HG03442 (cell line): Measurements from ENCODE around the gene ARRB1.
"Not testable (repeated sequence)": the region's sequence is repeated elsewhere in the genome, so short reads cannot be mapped to it uniquely, and the experiment has no call there.

Experiments
- ATAC-seq: cut with Tn5 transposase; IDR thresholded peaks from one replicate; pipeline ENCODE4 v1.9.1; 2021; ENCODE audit warnings: mild to moderate bottlenecking, moderate library complexity; ENCODE audit not compliant: unreplicated experiment

ARRB1 gene

GRCh38 chr11:75277991-75278790 lies 73.3 kb downstream of the ARRB1 start:
- no peak for ATAC-seq

GRCh38 chr11:75277211-75277805 lies 74.2 kb downstream of the ARRB1 start:
- no peak for ATAC-seq

DNA sequence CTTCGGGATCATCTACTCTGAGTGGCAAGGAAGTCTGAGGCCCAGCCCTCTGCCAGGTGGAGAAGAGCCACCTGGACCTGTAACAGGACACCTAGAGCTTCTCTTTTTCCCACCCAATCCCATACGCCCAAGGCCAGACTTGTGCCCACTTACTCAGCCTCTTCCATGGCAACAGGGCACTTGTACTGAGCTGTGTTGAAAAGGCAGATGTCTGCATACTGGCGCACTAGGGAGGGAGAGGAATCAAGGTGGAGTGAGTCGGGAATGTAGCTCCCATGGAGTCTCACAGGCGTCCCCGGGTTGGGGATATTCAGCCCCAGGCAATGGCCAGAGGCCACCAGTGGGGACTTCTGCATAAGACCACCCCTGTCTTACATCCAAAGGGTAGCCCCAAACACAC lies 74.8 kb downstream of the ARRB1 start:
- no peak for ATAC-seq

DNA sequence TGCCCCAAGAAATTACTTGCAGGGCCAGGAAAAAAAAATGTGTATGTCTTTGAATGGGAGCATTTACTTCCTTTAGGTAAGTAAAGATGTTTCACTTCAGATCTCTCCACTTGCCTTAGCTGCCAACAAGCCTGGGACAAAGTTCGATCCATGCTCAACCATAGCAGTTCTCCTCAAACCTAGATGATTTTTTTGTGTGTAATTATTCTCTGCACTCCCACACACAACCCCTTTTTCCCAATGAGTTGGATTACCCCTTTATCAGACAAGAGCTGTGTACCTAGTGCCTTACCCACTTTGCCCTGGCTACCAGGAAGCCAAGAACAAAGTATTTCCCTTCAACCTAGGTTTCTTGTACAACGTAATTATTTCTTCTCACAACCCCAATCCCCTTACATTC lies 75.3 kb downstream of the ARRB1 start:
- ATAC-seq = no peak

DNA sequence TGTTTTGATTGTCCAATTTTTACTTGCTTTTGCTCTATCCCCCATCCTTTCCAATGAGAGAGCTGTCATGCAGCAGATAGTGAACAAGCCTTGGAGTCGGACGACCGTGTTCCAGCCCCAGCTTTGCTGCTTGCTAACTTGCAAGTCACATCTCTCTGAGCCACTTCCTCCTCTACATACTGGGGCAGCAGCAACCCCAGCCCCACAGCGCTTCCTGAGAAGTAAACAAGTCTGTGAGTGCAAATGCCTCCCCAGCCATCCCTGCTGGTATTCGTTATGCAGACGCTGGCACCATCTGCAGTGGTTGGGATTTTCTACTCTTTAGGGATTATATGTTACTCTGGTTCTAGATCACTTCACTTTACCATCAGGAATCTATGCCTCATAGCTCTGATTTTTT lies 75.9 kb downstream of the ARRB1 start:
- ATAC-seq = no peak

DNA sequence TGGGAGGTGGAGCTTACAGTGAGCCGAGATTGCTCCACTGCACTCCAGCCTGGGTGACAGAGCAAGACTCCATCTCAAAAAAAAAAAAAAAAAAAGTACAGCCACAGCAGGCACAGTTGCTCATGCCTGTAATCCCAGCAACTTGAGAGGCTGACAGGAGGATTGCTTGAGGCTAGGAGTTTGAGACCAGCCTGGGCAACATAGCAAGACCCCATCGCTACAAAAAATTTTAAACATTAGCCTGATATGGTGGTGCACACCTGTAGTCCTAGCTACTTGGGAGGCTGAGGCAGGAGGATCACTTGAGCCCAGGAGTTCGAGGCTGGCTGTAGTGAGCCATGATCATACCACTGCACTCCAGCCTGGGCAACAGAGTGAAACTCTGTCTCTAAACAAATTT lies 76.7 kb downstream of the ARRB1 start:
- ATAC-seq = not testable (repeated sequence)

- ATAC-seq = no peak
Measured at GRCh38 chr11:75273411-75274391, 77.8 kb downstream of the ARRB1 start.

GRCh38 chr11:75272821-75273301 lies 78.6 kb downstream of the ARRB1 start:
- ATAC-seq = no peak

DNA sequence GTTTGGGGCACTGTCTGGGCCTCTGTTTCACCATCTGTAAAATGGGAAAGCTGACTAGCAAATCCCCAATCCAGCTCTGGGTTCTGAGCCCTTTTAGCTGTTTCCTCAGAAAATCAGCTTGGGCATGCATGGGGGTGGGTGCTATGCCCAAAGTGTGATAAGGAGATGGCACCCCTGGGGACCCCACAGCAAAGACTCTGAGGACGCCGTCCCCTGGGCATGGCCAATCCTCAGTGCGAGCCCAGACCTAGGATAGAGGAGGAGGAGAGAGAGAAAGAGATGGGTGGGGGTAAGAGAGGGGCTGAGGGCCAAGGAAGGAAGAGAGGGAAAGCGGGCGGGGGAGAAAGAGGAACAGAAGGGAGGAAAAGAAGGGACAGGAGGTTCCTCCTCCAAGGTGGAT lies 79.1 kb downstream of the ARRB1 start:
- ATAC-seq = no peak

DNA sequence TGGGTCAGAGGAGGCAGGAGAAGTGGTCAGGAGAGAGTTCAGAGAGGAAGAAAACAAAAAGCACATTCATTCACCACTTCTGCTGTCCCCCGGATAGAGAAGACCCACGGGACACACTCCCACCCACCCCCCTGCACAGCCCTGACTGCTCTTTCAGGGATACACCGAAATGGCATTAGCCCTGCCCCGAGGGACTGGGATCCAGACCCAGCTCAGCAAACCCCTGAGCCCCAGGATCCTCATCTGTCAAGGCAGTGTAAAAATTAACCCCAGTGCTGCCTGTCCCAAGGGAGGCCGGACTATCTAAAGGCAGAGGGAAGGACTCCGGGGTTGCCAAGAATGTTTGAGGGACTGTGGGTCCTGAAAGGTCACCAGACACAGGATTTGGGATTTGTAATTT lies 79.7 kb downstream of the ARRB1 start:
- ATAC-seq = no peak

- ATAC-seq = no peak
Measured at GRCh38 chr11:75270896-75271418, 80.5 kb downstream of the ARRB1 start.

- no peak for ATAC-seq
Measured at GRCh38 chr11:75269896-75270295, 81.6 kb downstream of the ARRB1 start.

GRCh38 chr11:75269367-75269660 lies 82.1 kb downstream of the ARRB1 start:
- ATAC-seq = no peak

- ATAC-seq = no peak
Measured at GRCh38 chr11:75268626-75269366, 82.7 kb downstream of the ARRB1 start.

GRCh38 chr11:75267171-75267970 lies 84.1 kb downstream of the ARRB1 start:
- no peak for ATAC-seq

DNA sequence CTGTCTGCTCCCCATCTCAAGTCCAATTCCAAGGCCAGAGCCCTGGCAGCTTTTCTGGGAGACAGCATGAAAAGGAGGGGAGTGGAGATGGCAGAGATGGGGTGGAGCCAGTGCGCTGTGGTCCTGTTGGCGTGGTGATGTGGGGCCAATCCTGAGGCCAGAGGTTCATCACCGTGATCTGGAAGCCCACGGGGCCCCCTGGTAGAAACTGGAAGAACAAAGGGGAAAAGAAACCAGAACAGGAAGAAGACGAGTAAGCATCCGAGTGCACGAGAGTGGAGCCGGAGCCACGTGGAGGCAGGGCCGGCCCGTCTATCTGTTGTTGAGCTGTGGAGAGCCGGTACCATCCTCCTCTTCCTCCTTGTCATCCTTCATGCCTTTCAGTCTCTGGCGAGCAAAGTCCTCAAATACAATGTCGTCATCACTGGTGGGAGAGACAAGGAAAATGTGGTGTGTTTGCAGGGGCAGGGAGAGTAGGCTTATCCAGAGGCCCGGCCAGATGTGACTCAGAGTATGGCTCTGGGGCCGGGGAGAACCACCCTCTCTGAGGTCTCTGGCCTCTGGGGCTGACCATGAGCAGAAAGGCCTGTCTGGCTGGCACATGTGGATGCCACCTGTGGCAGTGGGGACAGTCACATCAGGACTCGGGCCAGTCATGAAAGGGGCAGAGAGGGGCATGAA lies 85.5 kb downstream of the ARRB1 start:
- ATAC-seq = no peak

DNA sequence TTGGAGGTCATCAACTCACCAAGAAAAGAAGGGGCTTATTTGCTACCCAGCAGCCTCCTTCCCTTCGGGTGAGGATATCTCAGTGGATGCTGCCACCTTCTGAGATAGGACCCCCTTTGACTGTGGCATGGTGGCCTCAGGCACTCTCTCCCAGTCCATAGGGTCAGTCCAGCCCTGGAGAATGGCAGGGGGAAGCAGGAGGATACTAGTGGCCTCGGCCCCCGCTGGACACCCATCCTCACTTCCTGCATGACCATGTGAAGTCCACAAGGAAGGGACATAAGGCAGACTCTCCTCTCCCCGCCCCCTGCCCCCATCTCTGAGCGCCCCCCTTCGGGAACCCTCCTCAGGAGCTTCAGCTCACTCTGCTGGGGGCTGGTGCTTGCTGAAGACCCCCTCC lies 86.5 kb downstream of the ARRB1 start:
- ATAC-seq = no peak

DNA sequence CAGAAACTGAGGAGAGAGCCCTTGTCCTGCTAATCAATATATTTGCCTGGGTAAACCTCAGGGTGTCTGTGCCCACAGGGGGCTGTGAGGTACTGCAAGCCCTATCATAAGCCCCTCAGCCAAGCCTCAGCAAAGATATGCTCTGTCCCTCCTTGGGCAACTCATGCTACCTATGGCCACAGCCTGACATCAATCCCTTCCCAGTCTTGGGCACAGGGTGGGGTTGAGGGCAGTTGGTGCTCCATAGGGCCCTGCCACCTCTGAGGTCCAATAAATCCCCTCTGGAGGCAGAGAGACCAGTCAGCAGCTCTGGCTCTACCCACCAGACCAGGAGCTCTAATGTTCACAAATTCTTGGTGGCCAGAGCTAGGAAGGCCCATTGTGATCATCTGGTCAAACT lies 87.1 kb downstream of the ARRB1 start:
- no peak for ATAC-seq

DNA sequence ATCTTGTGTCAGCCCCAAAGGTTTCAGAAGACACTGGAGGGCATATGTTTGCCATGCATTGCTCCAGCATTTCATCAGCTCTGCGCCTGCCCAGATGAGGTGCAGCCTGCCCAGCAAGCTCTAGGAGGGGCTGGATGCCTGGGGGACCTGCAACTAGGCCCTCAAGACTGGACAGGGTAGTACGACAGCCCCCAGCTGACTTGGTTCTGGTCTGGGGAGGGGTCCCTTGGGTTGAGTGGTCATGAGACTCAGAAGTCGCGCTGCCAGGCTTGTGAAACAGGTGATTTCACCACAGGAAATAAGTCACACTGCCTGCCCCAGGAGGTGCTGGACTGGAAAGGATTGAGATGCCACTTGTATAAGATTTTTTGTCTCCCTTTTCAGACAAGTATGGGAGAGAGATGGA lies 87.5 kb downstream of the ARRB1 start:
- ATAC-seq = no peak
